ENCODE measurements around the gene ARHGAP22. TPM values are rescaled to one million over a fixed set of nuclear protein-coding genes. Genes with fewer than 3 reads are reported as not detected.

ARHGAP22 gene
- total RNA-seq, 1 donor = 60.2 TPM

- H3K4me3 ChIP-seq (ENCODE audit: low read depth, low read length) = no peak overlapping the region
- no peak for DNase-seq (ENCODE audit: low read depth)
- no peak for TF ChIP-seq CTCF (IDR thresholded peaks at IDR 0.05; ENCODE audit: insufficient read depth, low read length)
Measured at GRCh38 chr10:48511066-48511874, 93.6 kb downstream of the ARHGAP22 start.

GRCh38 chr10:48509974-48510692 is 94.7 kb downstream of the ARHGAP22 start:
- H3K4me3 ChIP-seq (ENCODE audit: low read depth, low read length) = no peak overlapping the region
- no peak for DNase-seq (ENCODE audit: low read depth)

GRCh38 chr10:48508791-48509772 is 95.8 kb downstream of the ARHGAP22 start:
- no peak for DNase-seq (ENCODE audit: low read depth)
- H3K4me3 ChIP-seq (ENCODE audit: low read depth, low read length) = no peak overlapping the region
- no peak for TF ChIP-seq CTCF (IDR thresholded peaks at IDR 0.05; ENCODE audit: insufficient read depth, low read length)

More at GRCh38 chr10:48509974-48510692, 94.7 kb downstream of the ARHGAP22 start:
- peak; percentile 32 for TF ChIP-seq CTCF (IDR thresholded peaks at IDR 0.05; ENCODE audit: insufficient read depth, low read length)

GRCh38 chr10:48507933-48508790 is 96.7 kb downstream of the ARHGAP22 start:
- no peak overlapping the region for H3K4me3 ChIP-seq (ENCODE audit: low read depth, low read length)
- no peak for TF ChIP-seq CTCF (IDR thresholded peaks at IDR 0.05; ENCODE audit: insufficient read depth, low read length)
- peak; percentile 45 for DNase-seq (ENCODE audit: low read depth)

GRCh38 chr10:48507494-48507893 is 97.4 kb downstream of the ARHGAP22 start:
- no peak for DNase-seq (ENCODE audit: low read depth)
- H3K4me3 ChIP-seq (ENCODE audit: low read depth, low read length) = no peak overlapping the region
- TF ChIP-seq CTCF (IDR thresholded peaks at IDR 0.05; ENCODE audit: insufficient read depth, low read length) = no peak
